ENCODE data around the gene ARL11.
A peak's percentile ranks its signal among the peaks of the same experiment; 100 is the strongest.

ARL11 gene

DNA sequence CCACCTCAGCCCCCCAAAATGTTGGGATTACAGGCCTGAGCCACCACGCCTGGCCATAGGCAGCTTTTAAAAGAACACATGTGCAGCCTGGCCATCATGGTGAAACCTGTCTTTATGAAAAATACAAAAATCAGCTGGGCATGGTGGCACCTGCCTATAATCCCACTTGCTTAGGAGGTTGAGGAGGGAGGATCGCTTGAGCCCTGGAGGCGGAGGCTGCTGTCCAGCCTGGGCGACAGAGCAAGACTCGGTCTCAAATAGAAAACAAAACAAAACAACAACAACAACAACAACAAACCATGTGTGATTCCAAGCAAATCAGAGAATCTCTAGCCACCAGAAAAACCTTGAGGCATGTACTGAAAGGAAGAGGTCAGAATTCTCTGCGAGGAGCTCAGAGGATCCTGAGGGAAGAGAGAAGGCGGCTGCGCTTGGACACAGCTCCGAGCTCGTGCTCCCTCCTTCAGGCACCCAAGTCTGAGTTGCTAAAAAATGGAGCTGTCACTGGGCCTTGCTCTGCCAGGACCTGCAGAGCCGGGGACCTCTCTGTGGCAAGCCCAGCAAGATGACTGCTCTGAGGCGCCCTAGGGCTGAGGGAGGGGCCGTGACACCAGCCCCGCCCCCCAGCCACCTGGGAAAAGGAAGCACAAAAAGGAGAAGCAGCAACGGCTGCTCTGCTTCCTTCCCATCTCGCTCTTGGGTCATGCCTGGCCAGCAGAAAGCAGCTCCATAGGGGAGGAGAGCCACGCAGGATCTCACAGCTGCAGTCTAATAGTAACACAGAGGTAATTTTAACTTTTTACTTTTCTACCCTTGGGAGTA lies at the start of gene ARL11:
Gene ARL11 (plus strand): TSS at position 677 of the 822 bp plus-strand sequence. CDS start 1,941 bp downstream, outside the sequence.
- DNase-seq (ENCODE audit: extremely low spot score) = no peak
- POLR2A ChIA-PET = no interaction called here
- CTCF ChIA-PET = no interaction called here
- TF ChIP-seq TARDBP (IDR thresholded peaks at IDR 0.05) = no peak
- TF ChIP-seq BHLHE40 (IDR thresholded peaks at IDR 0.05; ENCODE audit: borderline replicate concordance) = no peak

DNA sequence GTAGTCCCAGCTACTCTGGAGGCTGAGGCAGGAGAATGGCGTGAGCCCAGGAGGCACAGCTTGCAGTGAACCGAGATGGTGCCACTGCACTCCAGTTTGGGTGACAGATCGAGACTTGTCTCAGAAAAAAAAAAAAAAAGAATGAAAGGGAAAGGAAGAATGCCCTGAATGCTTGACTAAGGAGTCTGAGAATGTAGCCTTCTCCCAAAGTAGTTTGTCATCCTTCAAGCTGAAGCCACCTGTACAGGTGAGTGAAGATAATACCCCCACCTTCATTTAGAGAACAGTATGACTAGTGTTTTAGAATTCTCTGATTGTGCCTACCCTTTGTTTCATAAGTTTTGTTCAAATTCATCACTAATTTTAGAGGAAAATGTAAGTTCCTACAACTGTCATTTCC lies 48.8 kb upstream of the ARL11 start:
- ChIA-PET CTCF (no interaction called here), POLR2A (no interaction called here)
- no peak for DNase-seq (ENCODE audit: extremely low spot score)
- TF ChIP-seq ZNF384 (IDR thresholded peaks at IDR 0.05) (no peak), SP1 (IDR thresholded peaks at IDR 0.05) (no peak), FOXA1 (IDR thresholded peaks at IDR 0.05) (no peak), ELF4 (IDR thresholded peaks at IDR 0.05) (no peak), SUZ12 (IDR thresholded peaks at IDR 0.05) (no peak), CTBP1 (IDR thresholded peaks at IDR 0.05; ENCODE audit: borderline replicate concordance) (no peak), FOXM1 (IDR thresholded peaks at IDR 0.05; ENCODE audit: borderline replicate concordance) (no peak), FOXK2 (IDR thresholded peaks at IDR 0.05) (no peak), L3MBTL2 (conservative IDR thresholded peaks at IDR 0.05) (no peak), ARNT (IDR thresholded peaks at IDR 0.05) (no peak), BHLHE40 (IDR thresholded peaks at IDR 0.05; ENCODE audit: borderline replicate concordance) (no peak), NFRKB (IDR thresholded peaks at IDR 0.05) (no peak), TARDBP (IDR thresholded peaks at IDR 0.05) (no peak)
- TF ChIP-seq, protein P1, sequence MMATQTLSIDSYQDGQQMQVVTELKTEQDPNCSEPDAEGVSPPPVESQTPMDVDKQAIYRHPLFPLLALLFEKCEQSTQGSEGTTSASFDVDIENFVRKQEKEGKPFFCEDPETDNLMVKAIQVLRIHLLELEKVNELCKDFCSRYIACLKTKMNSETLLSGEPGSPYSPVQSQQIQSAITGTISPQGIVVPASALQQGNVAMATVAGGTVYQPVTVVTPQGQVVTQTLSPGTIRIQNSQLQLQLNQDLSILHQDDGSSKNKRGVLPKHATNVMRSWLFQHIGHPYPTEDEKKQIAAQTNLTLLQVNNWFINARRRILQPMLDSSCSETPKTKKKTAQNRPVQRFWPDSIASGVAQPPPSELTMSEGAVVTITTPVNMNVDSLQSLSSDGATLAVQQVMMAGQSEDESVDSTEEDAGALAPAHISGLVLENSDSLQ (IDR thresholded peaks at IDR 0.05) = no peak

DNA sequence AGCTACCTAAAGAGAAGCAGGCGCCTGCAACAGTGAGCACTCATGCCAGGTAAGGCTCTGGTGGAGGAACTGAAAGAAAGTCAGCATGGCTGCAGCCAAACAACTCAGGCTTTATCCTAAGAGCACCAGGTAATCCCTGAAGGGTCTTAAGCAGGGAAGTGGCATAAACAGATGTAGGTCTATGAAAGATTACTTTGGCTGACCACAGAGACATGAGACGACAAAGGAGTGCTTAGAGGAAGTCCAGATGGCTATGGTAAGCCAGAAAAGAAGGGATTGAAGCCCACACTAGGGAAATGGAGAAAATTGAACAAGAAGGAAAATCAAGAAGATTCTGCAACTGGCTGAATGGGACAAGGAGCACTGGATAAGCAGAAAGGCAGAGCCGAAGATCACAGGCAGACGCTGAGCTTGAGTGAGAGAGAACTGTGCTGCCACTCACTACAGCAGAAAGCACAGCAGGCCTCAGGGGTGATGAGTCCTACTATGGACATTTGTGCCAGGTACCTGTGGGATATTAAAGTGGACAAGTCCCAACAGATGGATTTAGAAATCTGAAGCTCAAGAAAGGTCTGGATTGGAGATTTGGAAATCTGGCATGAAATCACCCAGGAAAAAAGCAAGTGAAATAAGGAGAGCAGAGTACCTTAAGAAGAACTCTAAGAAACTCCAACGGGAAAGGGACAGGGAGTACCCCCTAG lies 47.2 kb upstream of the ARL11 start:
- no peak for TF ChIP-seq L3MBTL2 (conservative IDR thresholded peaks at IDR 0.05)
- TF ChIP-seq FOXM1 (IDR thresholded peaks at IDR 0.05; ENCODE audit: borderline replicate concordance) = no peak
- TF ChIP-seq FOXA1 (IDR thresholded peaks at IDR 0.05) = no peak
- no peak for TF ChIP-seq SUZ12 (IDR thresholded peaks at IDR 0.05)
- no peak for TF ChIP-seq ELF4 (IDR thresholded peaks at IDR 0.05)
- no peak for TF ChIP-seq BHLHE40 (IDR thresholded peaks at IDR 0.05; ENCODE audit: borderline replicate concordance)
- TF ChIP-seq CTBP1 (IDR thresholded peaks at IDR 0.05; ENCODE audit: borderline replicate concordance) = no peak
- TF ChIP-seq NFRKB (IDR thresholded peaks at IDR 0.05) = no peak
- no peak for TF ChIP-seq ARNT (IDR thresholded peaks at IDR 0.05)
- TF ChIP-seq LEF1 (IDR thresholded peaks at IDR 0.05; ENCODE audit: borderline replicate concordance) = no peak
- TF ChIP-seq, protein P1 (IDR thresholded peaks at IDR 0.05) = no peak
- no peak for TF ChIP-seq TARDBP (IDR thresholded peaks at IDR 0.05)
- no peak for TF ChIP-seq HDGF (IDR thresholded peaks at IDR 0.05; ENCODE audit: borderline replicate concordance)
- no peak for TF ChIP-seq ZNF384 (IDR thresholded peaks at IDR 0.05)
- no peak for TF ChIP-seq SP1 (IDR thresholded peaks at IDR 0.05)
- no peak for TF ChIP-seq FOXK2 (IDR thresholded peaks at IDR 0.05)
- ChIA-PET CTCF (no interaction called here), POLR2A (no interaction called here)
- DNase-seq (ENCODE audit: extremely low spot score) = no peak

DNA sequence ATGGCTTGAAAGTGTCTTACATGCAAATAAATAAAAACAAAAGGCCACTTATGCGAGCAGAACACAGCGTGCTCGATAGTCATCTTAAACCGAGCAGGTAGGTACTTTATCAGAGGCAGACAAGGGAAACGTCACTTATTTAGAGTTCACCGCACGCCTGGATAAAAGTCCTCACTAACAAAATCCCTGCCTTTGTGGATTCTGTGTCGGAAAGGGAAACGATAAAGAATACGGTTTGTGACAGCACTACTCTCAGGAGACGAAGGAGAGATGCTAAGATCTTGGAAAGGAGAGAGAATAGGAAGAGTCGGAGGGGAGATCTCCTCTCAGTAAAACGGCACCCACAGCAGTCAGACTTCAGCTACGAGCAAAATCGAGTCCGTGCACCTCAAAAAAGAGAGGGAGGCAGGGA lies 43.5 kb upstream of the ARL11 start:
- POLR2A ChIA-PET = interaction anchor here (1.3 kb wide), 1 partner anchor 17 kb away, joined by 3 read pairs; no protein-coding TSS in a partner anchor

DNA sequence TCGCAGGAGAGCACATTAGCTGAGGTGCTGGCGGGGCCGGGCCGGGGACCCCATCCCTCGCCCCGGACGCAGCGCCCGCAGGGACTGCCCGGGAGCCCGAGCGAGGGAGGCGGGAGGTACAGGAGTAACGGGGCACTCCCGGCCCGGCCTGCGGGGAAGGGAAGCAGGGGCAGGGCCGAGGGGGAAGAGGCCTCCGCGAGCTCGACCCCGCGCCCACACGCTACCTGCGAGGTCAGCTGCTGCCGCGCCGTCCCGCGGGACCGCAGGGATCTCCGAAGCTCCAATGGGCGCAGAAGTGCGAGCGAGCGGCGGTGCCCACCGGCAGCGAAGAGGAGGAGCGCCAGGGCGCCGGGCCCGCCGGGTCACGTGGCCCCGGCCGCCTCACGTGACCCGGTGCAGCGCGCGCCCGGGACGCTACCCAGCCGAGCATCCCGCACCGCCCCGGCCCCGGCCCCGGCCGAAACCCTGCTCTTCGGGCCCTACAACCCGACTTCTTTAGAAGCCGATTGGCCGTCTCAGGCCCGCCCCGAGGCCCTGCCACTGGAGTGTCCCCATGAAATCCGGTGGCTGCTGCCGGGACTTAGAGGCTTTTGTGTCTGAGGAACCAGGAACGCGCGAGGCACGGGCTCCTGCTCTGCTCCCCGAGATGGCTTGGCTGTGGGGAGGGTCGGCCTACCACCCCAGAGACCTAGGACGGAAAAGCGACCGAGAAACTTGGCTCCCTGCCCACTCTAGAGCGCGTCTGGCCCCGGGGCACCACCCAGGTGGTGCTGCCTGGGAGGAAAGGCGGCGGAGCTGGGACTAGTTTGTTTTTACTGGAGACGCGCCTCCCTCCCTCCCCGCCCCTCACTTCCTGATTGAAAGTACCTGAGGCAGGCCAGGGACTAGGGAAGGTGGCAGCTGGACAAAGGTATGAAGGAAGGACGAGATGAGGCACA lies 42.8 kb upstream of the ARL11 start, which contains the start of gene RCBTB1:
Gene RCBTB1 (minus strand): TSS at position 339 of the 938 bp plus-strand sequence. CDS start 18,279 bp downstream, outside the sequence.
- ChIA-PET CTCF (no interaction called here), POLR2A (interaction anchor here (0.6 to 1.3 kb wide), 2 partner anchors 16 to 141 kb away, joined by 3 read pairs; partner anchors contain the start of genes CAB39L and SETDB2)
- TF ChIP-seq FOXM1 (IDR thresholded peaks at IDR 0.05; ENCODE audit: borderline replicate concordance) = no peak
- no peak for TF ChIP-seq HDGF (IDR thresholded peaks at IDR 0.05; ENCODE audit: borderline replicate concordance)
- no peak for TF ChIP-seq SP1 (IDR thresholded peaks at IDR 0.05)
- TF ChIP-seq SUZ12 (IDR thresholded peaks at IDR 0.05) = no peak
- TF ChIP-seq CTBP1 (IDR thresholded peaks at IDR 0.05; ENCODE audit: borderline replicate concordance) = no peak
- TF ChIP-seq, protein P1 (IDR thresholded peaks at IDR 0.05) = no peak
- no peak for TF ChIP-seq FOXA1 (IDR thresholded peaks at IDR 0.05)
- TF ChIP-seq L3MBTL2 (conservative IDR thresholded peaks at IDR 0.05) = peak; percentile 59
- peak; percentile 94 for DNase-seq (ENCODE audit: extremely low spot score)

More for the DNA sequence above, 43.5 kb upstream of the ARL11 start:
- DNase-seq (ENCODE audit: extremely low spot score) = no peak
- no peak for TF ChIP-seq BHLHE40 (IDR thresholded peaks at IDR 0.05; ENCODE audit: borderline replicate concordance)
- no peak for TF ChIP-seq NFRKB (IDR thresholded peaks at IDR 0.05)
- TF ChIP-seq L3MBTL2 (conservative IDR thresholded peaks at IDR 0.05) = 0 out of 2 replicates have a peak, but pooled peaks have one; percentile 9
- CTCF ChIA-PET = no interaction called here
